Erythroblast (primary cell): Measurements from ENCODE around the gene GP2.

Experiments
- GATA1 ChIP-seq: IDR thresholded peaks from 2 replicates; pipeline ENCODE4 v1.6.1; 2011; ENCODE audit warnings: low read depth, mild to moderate bottlenecking, control low read depth, low read length, moderate library complexity
- POLR2A ChIP-seq: IDR thresholded peaks from 2 replicates; pipeline ENCODE4 v1.6.1; 2011; ENCODE audit warnings: mild to moderate bottlenecking, low read length

DNA sequence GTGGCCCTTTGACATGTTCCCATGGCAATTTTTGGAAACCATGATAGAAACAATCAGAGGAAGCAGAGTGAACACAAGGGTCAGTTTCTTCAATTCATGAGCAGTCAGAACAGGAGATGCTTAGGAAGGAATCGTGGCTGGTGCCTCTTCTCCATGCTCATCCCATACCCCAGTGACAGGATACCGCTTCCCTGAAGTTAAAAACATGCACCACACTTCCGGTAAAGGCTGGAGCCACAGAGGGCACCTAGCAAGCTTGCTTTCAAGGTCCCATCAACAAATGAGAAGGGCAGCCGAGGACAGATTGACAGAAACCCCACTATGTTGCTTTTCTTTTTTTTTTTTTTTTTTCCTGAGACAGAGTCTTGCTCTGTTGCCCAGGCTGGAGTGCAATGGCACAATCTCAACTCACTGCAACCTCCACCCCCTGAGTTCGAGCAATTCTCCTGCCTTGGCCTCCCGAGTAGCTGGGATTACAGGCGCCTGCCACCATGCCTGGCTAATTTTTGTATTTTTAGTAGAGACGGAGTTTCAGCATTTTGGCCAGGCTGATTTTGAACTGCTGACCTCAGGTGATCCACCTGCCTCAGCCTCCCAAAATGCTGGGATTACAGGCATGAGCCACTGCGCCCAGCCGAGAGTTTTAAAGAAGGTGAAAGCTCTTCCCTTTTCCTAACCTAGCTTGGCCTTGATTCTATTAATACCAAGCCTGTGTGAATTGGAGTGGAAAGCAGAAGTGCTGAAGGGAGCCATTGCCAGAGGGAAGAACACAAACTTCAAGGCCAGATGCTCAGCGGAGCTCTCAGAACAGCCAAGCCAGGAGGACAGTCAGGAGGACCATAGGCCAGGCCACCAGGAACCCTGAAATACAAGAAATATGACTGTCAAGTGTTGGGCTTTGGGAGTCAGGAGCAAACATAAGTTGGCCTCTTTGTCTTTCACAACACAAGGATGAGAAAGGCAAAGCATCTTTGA lies 16.6 kb downstream of the GP2 start:
- TF ChIP-seq POLR2A: no peak
- TF ChIP-seq GATA1: no peak
